Liver (tissue), 9 donors: Measurements from ENCODE around the gene SERPINB13. TPM values are rescaled to one million over a fixed set of nuclear protein-coding genes. Genes with fewer than 3 reads are reported as not detected.

Experiments
- DNase-seq: peaks from one replicate; pipeline ENCODE4 v3.0.0-alpha.2; 2017; ENCODE audit warnings: low spot score
- H3K27ac ChIP-seq, 2 donors: one replicate each; pipeline ENCODE4 v1.7.0; 2013; ENCODE audit warnings: inconsistent platforms in 2 of 2, low read length in 2 of 2, control low read depth in 1 of 2, low read depth in 1 of 2, mild to moderate bottlenecking in 1 of 2
- H3K27me3 ChIP-seq, 4 donors: one replicate each; pipeline versions ENCODE4 v1.6.1 to v1.7.0; 2013; ENCODE audit warnings: low read length in 3 of 4, inconsistent platforms in 1 of 4, mild to moderate bottlenecking in 1 of 4, moderate library complexity in 1 of 4; ENCODE audit not compliant: control insufficient read depth in 4 of 4, insufficient read depth in 4 of 4
- H3K36me3 ChIP-seq, 4 donors: one replicate each; pipeline versions ENCODE4 v1.6.1 to v1.7.0; 2013; ENCODE audit warnings: low read length in 3 of 4, mild to moderate bottlenecking in 3 of 4, low read depth in 1 of 4, moderate library complexity in 1 of 4; ENCODE audit not compliant: control insufficient read depth in 4 of 4, insufficient read depth in 3 of 4
- H3K4me1 ChIP-seq, 4 donors: one replicate each; pipeline versions ENCODE4 v1.6.1 to v1.7.0; 2013; ENCODE audit warnings: low read length in 3 of 4, mild to moderate bottlenecking in 3 of 4, moderate library complexity in 1 of 4; ENCODE audit not compliant: control insufficient read depth in 4 of 4, insufficient read depth in 4 of 4
- H3K4me3 ChIP-seq, 3 donors: one replicate each; pipeline versions ENCODE4 v1.6.1 to v1.7.0; 2013; ENCODE audit warnings: low read length in 3 of 3, control low read depth in 1 of 3, low read depth in 1 of 3, mild to moderate bottlenecking in 1 of 3
- H3K9ac ChIP-seq, 2 donors: one replicate each; pipeline ENCODE4 v1.7.0; 2013; ENCODE audit warnings: low read length in 2 of 2, mild to moderate bottlenecking in 2 of 2, moderate library complexity in 2 of 2, control low read depth in 1 of 2, low read depth in 1 of 2
- H3K9me3 ChIP-seq, 4 donors: one replicate each; pipeline versions ENCODE4 v1.6.1 to v1.7.0; 2013; ENCODE audit warnings: low read length in 3 of 4; ENCODE audit not compliant: control insufficient read depth in 4 of 4
- EGR1 ChIP-seq, 2 donors: IDR thresholded peaks; 2 replicates each; pipeline ENCODE4 v1.6.1; 2016 to 2018; ENCODE audit warnings: antibody characterized with exemption in 2 of 2, low read depth in 2 of 2
- FOXA1 ChIP-seq: IDR thresholded peaks from 2 replicates; pipeline ENCODE4 v1.6.1; 2016; ENCODE audit warnings: antibody characterized with exemption
- FOXA2 ChIP-seq: IDR thresholded peaks from 2 replicates; pipeline ENCODE4 v1.6.1; 2016; ENCODE audit warnings: antibody characterized with exemption
- GABPA ChIP-seq, 2 donors: IDR thresholded peaks in 1 of 2; conservative IDR thresholded peaks in 1 of 2; 2 replicates each; pipeline ENCODE4 v1.6.1; 2016; ENCODE audit warnings: antibody characterized with exemption in 2 of 2, mild to moderate bottlenecking in 1 of 2, moderate library complexity in 1 of 2
- HNF4G ChIP-seq: IDR thresholded peaks from 2 replicates; pipeline ENCODE4 v1.6.1; 2016; ENCODE audit warnings: antibody characterized with exemption
- JUND ChIP-seq, 2 donors: IDR thresholded peaks; 2 replicates each; pipeline ENCODE4 v1.6.1; 2016; ENCODE audit warnings: antibody characterized with exemption in 2 of 2
- NR2F2 ChIP-seq: IDR thresholded peaks from 2 replicates; pipeline ENCODE4 v1.6.1; 2016; ENCODE audit warnings: antibody characterized with exemption
- RAD21 ChIP-seq, 2 donors: IDR thresholded peaks; 2 replicates each; pipeline ENCODE4 v1.6.1; 2016; ENCODE audit warnings: antibody characterized with exemption in 2 of 2, mild to moderate bottlenecking in 2 of 2
- RXRA ChIP-seq, 2 donors: IDR thresholded peaks; 2 replicates each; pipeline ENCODE4 v1.6.1; 2017 to 2018; ENCODE audit warnings: antibody characterized with exemption in 2 of 2, mild to moderate bottlenecking in 1 of 2
- YY1 ChIP-seq: IDR thresholded peaks from 2 replicates; pipeline ENCODE4 v1.6.1; 2016; ENCODE audit warnings: antibody characterized with exemption, mild to moderate bottlenecking
- WGBS: extraction: QIAGEN DNeasy Blood & Tissue Kit; methylation state at CpG from one replicate; pipeline ENCODE4 v1.1.7; 2013; 5-methylcytosine and 5-hydroxymethylcytosine counted together
- polyA plus RNA-seq, 2 donors: library from polyadenylated mRNA; stranded (reverse) in 1 of 2; unstranded in 1 of 2; fragments of 200-250 nt in 1 of 2; fragments of >200 nt in 1 of 2; fragmentation: Nextera tagmentation in 1 of 2; extraction: Ambion mirVana in 1 of 2; gene quantifications; one replicate each; pipeline versions ENCODE4 v1.2.1 to v1.2.3, GENCODE V29; 2013 to 2015
- total RNA-seq, 2 donors: library from RNA; depleted of rRNA; stranded (reverse); fragments of >200 nt; gene quantifications; one replicate each; pipeline ENCODE4 v1.2.3, GENCODE V29; 2014
- TF ChIP-seq, protein P1 (sequence below): fragments of 150-350 bp; IDR thresholded peaks from 2 replicates; pipeline ENCODE4 v1.5.1; 2017; ENCODE audit warnings: improper control_type of control experiment, low read depth, low read length; ENCODE audit not compliant: missing input control
- TF ChIP-seq, protein P2 (sequence below): IDR thresholded peaks from 2 replicates; pipeline ENCODE4 v1.6.1; 2016; ENCODE audit warnings: antibody characterized with exemption
- donor health status: healthy.
- donor health status: healthy.
- donor health status: healthy.
- donor health status: healthy.
- donor health status: healthy.

SERPINB13 gene
- total and polyA plus RNA-seq, 4 donors = not detected

DNA sequence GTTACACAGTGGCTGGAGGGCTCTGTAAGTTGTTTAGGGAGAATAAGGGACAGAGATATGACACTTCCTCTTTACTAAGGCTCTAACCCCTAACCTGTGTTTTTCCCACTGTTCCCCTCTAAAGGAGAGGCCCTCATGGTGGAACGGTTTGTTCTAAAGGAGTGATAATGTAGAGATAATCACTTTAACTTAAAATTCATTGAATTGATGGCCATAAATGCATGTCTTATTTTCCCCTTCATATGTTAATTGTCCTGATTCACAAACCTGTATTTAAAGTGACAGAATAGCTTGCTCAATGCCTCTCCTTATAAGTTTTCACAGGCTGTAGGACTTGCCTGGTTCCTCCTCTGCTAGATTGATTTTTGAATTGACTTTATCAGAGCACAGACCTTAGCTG, 45.1 kb upstream of the SERPINB13 start, which contains the start of gene SERPINB12 (continued):
- TF ChIP-seq, protein P1, sequence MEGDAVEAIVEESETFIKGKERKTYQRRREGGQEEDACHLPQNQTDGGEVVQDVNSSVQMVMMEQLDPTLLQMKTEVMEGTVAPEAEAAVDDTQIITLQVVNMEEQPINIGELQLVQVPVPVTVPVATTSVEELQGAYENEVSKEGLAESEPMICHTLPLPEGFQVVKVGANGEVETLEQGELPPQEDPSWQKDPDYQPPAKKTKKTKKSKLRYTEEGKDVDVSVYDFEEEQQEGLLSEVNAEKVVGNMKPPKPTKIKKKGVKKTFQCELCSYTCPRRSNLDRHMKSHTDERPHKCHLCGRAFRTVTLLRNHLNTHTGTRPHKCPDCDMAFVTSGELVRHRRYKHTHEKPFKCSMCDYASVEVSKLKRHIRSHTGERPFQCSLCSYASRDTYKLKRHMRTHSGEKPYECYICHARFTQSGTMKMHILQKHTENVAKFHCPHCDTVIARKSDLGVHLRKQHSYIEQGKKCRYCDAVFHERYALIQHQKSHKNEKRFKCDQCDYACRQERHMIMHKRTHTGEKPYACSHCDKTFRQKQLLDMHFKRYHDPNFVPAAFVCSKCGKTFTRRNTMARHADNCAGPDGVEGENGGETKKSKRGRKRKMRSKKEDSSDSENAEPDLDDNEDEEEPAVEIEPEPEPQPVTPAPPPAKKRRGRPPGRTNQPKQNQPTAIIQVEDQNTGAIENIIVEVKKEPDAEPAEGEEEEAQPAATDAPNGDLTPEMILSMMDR = no peak
- TF ChIP-seq FOXA1 = no peak
- TF ChIP-seq HNF4G = no peak
- no peak for TF ChIP-seq NR2F2
- TF ChIP-seq EGR1 (IDR thresholded peaks at IDR 0.05; ENCODE audit: low read depth in 2 of 2) = no peak

DNA sequence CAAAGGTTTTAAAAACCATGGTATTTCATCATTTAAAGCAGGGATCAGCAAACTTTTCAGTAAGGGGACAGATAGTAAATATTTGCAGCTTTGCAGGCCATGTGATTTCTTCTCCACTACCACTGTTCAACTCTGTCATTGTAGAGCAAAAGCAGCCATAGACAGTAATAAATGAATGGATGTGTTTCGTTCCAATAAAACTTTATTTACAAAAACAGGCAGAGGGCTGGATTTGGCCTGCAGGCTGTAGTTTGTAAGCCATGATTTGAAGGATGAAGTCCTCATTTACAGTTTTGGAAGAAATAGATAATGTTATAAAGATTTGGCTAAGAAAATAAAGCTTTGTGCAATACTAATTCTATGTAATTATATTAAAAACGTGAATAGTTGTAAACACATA, 43.1 kb upstream of the SERPINB13 start:
- Histone ChIP-seq H3K27me3 (peaks cover 0 to 3% (median 0%) of the 10 kb centered on the region in 4 donors), H3K4me3 (no peak overlapping the region), H3K9ac (no peak overlapping the region), H3K9me3 (no peaks in the 10 kb centered on the region), H3K36me3 (no peaks in the 10 kb centered on the region), H3K4me1 (no peaks in the 10 kb centered on the region), H3K27ac (no peak overlapping the region)
- WGBS = 87% methylated on average over 2 of the region's 2 CpGs
- DNase-seq = no peak
- TF ChIP-seq YY1 (no peak), GABPA (IDR thresholded peaks at IDR 0.05 in 1 of 2, conservative IDR thresholded peaks at IDR 0.05 in 1 of 2) (no peak), RXRA (IDR thresholded peaks at IDR 0.05) (no peak), JUND (IDR thresholded peaks at IDR 0.05) (no peak)
- TF ChIP-seq, protein P2, sequence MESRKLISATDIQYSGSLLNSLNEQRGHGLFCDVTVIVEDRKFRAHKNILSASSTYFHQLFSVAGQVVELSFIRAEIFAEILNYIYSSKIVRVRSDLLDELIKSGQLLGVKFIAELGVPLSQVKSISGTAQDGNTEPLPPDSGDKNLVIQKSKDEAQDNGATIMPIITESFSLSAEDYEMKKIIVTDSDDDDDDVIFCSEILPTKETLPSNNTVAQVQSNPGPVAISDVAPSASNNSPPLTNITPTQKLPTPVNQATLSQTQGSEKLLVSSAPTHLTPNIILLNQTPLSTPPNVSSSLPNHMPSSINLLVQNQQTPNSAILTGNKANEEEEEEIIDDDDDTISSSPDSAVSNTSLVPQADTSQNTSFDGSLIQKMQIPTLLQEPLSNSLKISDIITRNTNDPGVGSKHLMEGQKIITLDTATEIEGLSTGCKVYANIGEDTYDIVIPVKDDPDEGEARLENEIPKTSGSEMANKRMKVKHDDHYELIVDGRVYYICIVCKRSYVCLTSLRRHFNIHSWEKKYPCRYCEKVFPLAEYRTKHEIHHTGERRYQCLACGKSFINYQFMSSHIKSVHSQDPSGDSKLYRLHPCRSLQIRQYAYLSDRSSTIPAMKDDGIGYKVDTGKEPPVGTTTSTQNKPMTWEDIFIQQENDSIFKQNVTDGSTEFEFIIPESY = no peak

DNA sequence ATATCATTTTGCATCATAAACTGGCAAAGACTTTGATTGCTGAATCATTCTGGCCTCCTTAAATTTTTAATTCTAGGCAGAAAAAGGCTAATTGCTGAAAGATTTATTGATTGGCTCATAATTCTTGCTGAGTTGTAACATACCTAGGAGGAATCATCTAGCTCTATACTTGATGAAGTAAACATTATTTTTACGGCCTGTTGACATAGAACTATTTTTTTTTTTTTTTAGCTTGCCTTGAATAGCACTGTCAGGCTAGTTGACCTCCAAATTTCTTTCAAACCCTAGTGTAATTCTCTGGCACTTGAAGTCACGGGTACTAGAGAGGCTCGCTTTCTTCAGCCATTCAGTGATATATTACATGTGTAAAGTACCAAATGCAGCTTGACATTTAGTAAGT, 42.1 kb upstream of the SERPINB13 start:
- Histone ChIP-seq H3K9me3 (no peaks in the 10 kb centered on the region), H3K4me3 (no peak overlapping the region), H3K27me3 (peaks cover 0 to 3% (median 0%) of the 10 kb centered on the region in 4 donors), H3K9ac (no peak overlapping the region), H3K4me1 (no peaks in the 10 kb centered on the region), H3K27ac (no peak overlapping the region), H3K36me3 (no peaks in the 10 kb centered on the region)
- WGBS = 88% methylated on average over 3 of the region's 3 CpGs
- DNase-seq = no peak
- TF ChIP-seq FOXA2 (no peak), RXRA (IDR thresholded peaks at IDR 0.05) (no peak), RAD21 (IDR thresholded peaks at IDR 0.05) (no peak)
- TF ChIP-seq, protein P1 = no peak
